Fibroblast of skin of left biceps (primary cell): ENCODE data around the gene WNT3A.

Source experiments
- DNase-seq, 2 experiments: peaks; one replicate each; pipeline ENCODE4 v3.0.0-alpha.2; 2013; ENCODE audit warnings: low read depth in 2 of 2

Gene WNT3A

DNA sequence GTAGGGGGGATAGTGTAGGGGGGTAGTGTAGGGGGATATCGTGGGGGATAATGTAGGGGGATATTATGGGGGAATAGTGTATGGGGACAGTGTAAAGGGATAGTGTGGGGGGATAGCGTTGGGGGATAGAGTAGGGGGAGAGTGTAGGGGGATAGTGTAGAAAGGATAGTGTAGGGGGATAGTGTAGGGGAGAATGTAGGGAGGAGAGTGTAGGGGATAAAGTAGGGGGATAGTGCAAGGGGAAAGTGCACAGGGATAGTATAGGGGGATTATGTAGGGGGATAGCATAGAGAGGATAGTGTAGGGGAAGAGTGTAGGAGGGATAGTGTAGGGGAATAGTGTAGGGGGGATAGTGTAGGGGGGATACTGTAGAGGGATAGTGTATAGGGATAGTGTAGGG, 63.4 kb downstream of the WNT3A start:
- no peak for DNase-seq

DNA sequence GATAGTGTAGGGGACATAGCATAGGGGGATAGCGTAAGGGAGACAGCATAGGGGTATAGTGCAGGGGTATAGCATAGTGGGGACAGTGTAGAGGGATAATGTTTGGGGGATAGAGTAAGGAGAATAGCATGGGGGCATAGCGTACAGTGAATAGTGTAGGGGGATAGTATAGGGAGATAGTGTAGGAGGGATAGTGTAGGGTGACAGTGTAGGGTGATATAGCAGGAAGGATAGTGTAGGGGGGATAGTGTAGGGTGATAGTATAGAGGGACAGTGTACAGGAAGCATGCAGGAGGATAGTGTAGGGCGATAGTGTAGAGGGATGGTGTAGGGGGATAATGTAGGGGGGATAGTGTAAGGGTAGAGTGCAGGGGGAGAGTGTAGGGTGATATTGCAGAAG, 64.1 kb downstream of the WNT3A start:
- DNase-seq, result no peak

DNA sequence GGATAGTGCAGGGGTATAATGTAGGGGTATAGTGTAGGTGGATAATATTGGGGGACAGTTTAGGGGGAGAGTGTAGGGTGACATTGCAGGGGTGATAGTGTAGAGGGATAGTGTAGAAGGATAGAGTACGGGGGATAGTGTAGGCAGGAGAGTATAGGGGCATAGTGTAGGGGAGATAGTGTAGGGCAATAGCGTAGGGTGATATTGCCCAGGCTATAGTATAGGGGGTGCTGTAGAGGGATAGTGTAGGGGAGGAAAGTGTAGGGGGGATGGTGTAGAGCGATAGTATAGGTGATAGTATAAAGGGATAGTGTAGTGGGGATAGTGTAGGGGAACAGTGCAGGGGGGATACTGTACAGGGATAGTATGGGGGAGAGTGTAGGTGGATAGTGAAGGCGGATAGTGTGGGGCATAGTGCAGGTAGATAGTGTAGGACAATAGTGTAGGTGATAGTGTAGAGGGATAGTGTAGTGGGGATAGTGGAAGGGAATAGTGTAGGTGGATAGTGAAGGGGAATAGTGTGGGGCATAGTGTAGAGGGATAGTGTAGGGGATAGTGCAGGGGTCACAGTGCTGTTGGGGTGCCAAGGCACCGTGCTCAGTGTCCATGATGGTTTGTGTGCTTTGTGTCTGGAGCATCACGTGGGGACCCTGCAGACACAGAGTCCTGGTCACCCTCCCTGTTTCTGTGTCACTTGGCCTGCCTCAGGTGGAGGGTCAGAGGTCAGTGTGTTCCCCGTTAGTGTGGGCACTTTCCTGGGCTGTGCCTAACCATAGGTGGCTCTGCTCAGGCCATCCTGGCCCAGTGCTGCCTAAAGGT, 65.2 kb downstream of the WNT3A start:
- no peak for DNase-seq

DNA sequence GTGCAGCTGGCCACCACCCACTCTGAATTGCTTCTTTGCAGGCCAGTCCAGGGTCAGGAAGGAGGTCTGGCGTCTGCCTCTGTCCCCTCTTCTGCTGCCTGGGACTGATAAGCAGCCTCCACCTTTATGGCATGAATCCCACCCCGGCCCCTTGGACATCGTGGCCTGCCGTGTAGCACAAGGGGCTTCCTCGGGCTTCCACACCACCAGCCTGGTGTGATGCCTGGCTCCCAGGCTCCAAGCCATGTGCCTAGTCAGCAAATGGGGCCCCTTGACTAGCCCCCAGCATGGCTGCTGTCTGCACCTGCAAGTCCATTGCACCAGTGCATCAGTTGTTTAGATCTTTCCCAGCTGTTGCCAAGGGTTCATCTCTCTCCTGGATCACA, 65.9 kb downstream of the WNT3A start:
- no peak for DNase-seq

DNA sequence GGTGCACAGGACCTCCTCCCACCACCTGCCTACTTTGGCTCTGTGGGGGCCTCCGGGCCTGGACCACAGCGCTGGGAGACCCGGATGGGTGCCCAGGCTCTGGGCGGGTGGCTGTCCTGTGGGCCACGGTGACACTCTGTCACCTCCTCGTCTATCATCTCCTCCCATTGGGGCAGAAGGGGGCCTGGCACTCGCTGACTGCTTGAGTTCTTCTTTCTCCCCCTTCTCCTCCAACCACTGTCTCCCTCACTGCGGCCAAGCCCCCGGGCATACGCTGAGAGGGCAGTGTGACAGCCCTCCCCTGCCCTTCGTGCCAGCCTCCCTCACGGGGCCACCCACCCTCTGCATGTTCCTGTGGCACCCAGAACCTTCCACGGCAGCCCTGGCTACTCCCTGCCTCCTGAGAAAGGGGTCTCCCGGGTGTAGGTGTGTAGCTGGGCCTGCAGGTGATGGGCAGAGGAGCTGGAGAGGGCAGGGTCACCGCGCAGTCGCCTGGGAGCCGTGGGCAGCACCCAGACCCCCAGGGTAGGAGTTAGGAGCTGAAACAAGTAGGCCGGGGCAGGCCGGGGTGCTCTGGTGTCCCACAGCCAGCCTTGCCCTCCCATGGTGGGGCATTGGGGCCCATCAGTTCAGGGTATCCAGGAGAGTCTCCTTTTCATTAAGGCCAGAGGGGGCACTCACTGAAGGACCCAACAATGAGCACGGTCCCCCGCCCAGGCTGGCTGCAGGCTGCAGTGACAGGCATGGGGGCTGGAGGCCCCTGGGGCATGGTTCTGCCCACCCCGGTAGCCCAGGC, 66.5 kb downstream of the WNT3A start:
- no peak for DNase-seq

DNA sequence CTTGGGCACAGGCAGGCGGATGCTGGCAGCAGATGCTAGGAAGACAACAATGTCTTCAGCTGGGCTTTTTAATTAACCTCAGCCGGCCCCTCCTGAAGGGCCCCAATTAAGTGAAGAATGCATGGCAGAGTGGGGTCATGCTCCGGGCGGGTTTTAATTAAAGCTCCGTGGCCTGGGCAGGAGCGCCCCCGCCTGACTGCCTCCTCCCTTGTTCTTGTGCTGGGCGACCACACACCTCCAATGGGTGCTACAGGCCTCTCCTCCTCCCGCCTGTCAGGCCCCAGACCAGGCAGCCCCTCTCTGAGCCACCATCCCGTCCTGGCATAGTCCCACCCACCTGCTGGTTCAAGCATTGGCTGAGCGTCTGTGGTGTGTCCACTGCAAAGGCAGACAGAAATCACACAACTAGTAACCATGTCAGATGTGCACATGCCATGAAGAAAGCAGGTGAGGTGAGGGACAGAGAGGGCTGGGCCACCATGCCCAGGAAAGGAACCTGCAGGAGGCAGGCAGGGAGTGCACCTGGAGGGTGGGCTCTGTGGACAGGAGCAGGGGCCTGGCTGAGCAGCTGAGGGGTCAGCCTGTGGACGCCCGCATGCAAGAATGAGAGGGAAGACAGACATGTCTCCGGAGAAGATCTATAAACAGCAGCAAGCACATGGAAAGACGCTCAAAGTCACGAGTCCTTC, 67.2 kb downstream of the WNT3A start:
- no peak for DNase-seq

DNA sequence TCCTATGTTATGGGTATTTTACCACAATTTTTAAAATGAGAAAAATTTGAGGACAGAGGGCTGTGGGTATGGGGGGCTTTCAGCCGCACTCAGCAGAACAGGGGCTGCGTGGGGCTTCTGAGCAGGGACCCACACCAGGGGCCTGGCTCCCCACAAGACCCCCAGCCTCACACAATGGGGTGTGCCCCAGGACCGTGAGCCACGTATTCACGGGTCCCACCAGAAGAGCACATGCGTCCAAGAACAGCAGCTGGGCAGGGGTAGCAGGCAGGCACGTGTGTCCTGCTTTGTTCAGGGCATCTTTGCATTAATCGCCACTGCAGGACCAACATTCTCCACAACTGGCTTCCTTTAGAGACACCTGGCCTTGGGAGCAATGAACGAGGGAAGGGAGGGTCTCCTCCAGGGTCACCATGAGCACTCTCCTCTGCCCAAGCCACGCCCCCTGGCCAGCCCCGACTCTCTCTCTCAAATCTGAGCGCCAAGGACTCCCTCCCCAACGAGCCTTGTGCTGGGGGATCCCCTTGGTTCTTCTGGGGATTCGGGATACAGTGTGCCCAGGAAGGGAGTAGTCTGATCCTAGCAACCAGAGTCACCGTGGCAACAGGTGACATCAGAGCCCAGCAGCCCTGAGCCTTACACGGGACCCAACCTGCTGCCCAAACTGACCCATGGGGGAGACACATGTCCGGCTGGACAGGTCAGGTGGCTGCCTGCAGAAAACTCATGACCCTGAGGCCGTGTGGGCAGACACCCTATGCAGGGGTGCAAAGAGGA, 68.3 kb downstream of the WNT3A start:
- DNase-seq, result no peak

DNA sequence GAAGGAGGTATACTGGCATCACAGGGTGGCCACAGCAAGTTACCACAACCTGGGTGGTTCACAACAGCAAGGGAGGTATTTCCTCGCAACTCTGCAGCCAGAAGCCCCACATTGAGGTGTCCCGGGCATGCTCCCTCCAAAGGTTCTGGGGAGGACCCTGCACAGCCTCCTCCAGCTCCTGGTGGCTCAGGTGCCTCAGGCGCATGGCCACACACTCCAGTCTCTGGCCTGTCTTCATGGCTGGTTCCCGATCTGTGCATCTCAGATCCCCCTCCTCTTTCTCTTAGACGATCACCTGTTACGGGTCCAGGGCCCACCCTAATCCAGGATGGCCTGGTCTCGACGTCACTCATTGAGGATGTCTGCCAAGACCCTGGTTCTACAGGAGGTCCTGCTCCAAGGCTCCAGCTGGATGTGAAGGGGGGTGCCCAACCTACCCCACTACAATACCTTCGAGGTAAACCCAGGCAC, 69.0 kb downstream of the WNT3A start:
- DNase-seq, result no peak

DNA sequence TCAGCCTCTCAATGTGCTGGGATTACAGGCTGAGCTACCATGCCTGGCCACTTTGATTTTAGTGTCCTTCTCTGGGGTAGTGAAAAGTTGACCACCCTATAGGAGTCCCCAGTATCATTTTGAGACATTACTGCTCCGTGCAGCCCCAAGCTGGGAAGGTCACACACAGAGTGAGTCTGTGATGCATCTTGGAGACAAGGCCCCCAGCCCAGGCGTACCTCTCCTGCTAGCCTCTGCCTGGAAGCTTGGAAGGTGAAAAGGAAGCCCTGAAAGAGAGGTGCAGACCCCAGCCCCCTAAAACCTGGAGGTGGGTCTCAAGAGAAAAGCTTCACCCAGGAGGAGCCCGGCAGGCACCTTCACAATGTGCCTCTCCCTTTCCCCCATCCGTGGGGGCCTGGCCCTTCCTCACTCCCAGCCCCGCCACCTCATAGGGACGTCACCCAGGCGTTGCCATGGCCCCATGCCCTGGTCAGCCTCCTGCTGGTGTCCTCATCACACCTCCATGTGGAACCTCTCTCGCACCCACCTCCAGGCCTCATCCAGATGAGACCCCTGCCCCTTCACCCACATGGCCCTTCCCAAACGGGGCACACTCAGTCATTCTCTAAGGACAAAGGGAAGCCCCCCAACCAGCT, 70.1 kb downstream of the WNT3A start:
- DNase-seq, result no peak

DNA sequence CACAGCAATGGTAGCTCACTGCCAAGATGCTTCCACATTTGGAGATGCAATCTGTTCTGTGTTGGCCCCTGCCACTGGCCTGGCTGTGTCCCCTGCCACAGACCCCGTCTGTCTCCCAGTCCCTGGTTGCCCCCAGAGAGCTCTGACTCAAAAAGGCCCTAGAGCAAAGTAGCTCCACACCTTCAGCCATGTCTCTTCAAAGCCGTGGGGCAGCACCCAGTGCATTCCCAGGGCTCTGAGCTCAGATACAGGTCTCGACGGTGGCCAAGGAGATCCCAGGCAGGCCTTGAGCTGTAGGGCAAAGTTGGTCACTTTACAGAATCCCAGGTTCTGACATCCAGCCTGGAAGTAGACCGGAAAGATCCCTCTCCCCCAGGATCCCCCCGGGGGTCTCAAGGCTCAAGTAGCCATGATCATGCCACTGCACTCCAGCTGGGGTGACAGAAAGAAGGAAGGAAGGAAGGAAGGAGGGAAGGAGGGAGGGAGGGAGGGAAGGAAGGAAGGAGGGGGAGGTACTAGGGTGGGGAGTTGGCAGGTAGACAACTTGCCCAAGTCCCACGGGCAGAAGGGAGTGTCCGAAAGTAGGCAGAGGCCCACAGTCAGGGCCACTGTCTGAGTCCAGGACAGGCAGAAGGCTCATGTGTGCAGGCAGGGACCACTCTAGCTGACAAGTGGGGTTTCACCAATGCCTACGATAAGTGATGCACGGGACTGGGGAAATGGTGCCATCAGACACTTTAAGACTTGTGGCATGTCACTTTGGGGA, 71.0 kb downstream of the WNT3A start:
- DNase-seq, result no peak

DNA sequence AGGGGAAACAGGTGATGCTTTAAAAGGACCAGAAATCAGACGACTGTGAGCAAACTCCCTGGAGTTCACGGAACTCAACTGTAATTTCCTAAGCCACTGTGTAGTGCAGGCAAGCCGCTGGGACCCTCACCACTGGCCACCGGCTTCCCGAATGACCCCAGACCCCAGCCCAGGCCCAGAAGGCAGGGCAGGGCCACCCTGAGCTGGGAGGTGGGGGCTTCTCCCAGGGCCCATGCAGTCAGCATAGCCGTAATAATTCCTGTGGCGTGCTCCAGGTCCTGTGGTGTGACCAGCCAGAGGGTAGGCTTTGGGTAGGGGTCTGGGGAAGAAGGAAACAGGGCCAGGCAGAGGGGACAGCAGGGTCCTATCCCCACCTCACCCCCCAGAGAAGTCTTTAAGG, 72.2 kb downstream of the WNT3A start:
- DNase-seq, result no peak

DNA sequence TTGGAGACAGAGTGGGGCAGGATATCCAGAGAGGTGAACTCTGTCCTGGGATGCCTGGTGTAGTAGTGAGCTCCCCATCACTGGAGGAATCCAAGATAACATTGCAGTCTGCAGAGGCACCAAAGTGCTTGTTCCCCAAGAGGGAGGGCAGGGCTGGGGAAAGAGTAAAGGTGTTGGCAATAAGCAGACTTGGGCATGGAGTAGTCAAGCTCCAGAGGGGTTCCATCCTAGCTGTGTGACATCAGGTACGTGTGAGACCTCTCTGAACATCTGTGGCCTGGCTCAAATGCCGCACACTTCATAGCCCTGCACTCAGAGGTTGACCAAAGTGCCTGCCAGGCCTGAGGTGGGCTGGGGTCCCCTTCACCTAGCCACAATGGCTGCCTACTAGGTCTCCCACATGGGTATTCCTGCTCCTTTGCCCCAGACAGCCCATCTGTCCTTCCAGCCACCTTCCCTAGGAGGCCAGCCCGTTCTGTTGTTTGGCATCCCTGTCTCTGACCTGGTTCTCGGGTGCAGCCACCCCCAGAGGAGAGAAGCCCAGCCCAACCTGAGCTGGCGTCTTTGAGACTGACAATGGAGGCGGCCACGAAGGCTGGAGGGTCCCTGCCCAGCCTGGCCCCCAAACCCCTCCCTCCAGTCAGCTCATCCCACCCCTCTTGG, 72.9 kb downstream of the WNT3A start:
- no peak for DNase-seq

DNA sequence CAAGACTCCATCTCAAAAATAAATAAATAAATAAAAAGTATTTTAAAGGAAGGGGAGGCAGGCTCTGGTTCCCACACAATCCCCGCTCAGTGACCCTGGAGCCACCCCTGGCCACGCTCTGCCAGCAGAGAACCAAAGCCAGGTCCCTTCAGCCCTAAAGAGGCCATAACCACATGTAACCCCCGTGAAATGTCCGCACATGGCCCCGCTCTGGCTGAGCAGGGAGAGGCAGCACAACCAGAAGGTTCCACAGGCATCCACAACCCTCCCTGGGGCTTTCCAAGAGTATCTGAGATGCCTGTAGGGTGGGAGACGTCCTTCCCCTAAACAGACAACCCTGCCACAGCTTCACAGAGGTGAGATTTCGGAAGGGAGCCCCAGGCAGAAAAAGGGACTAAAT, 74.3 kb downstream of the WNT3A start:
- no peak for DNase-seq

DNA sequence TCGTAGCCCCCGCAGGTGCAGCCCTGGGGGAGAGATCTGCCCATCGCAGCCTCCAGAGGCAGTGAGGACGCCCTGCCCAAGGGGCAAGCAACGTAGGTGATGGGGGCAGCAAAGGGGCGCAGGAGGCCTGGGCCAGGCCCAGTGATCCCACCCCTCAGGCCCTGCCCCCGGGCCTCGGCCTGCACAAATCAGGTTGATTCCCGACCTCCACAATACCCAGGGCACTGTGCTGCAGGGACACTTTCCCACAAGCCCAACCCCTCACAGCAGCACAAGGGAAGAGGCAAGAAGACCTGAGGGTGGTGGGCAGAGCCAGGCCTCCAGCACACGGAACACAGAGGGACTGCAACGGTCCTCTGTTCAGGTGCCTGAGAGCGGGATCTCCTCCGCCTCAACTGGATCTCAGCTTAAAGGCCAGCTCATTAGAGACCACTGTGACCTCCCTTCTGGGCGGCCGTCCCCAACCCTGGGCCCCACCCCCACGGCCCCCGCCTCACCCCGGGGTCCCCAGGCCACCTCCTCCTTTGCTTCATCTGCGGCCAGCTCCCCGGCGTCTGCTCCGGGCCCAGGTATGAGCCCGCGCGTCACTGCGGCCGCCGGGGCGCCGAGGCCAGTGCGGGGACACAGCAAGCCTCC, 74.9 kb downstream of the WNT3A start:
- no peak for DNase-seq

DNA sequence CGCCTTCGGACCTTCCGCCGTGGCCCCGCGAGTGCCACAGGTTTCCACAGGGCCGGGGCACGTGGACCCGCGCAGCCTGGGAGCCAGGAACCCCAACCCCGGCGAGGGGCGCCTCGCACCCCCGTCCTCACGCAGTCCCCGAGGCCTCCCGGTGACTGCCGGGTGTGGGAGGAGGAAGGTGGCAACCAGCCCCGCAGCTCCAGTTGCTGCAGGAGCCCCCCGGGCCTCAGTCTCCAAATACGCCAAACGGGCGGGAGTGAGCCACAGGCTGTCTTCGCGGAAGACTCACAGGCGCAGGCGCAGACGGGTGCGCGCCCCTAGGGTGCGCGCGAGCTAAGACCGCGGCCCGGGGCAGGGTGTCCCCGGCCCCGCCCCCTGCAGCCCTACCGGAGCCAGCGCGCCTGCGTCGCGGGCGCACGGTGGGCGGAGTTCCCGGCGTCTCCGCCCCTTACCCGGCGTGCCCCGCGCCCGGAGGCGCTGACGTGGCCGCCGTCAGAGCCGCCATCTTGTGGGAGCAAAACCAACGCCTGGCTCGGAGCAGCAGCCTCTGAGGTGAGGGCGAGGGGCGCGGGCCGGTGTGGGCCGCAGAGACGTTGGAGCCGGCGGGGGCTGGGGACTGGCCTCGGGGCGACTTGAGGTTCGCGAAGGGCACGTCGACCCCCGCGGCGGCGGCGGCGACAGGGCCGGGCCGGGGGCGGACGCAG, 75.6 kb downstream of the WNT3A start, which contains the start of gene ARF1:
ARF1 (plus strand) TSS at position 495 of the 704 bp plus-strand sequence. CDS start 14,407 bp downstream, outside the sequence.
- peak; percentile 79 to 85 for DNase-seq

DNA sequence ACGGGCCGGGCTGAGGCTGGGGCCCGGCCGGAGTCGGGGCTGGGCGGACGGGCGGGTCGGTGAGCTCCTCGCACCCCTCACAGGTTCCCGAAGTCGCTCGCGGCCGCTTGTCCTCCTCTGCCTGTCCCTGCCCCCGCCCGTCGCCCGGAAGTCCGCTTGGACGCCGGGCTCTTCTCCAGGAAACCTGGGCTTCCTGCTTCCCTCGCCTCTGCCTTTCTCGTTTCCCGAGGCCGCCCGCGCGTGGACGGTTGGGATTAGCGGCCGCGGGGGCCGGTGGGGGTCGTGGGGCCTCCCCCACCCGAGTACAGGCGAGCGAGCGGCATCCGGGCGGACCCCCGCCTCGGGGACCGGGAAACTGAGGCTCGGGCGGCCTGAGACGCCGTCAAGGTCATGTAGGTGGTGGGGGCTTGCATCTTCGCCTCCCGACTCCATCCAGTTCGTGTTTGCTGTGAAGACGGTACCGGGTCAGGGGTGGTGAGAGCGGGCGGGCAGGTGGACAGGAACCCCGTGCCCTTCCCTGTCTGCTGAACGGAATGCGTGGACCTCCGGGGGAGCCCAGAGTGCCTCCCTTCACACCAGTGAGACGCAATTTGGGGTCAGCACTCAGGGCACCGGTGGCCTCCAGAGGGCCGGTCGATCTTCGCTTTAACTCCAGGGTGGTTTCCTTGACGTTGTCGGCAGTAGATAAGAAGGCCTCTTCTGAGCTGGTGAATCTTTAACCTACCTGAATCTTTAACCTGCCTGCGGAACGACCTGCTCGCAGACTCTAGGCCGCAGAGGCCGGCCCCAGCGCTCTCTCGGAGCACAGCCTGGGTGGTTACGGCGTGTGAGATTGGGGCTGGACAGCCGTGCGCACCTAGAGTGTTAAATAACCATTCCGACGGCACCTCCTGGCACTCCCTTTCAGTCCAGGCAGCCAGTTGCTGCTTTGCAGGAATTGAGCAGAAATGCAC, 76.4 kb downstream of the WNT3A start:
- no peak for DNase-seq

DNA sequence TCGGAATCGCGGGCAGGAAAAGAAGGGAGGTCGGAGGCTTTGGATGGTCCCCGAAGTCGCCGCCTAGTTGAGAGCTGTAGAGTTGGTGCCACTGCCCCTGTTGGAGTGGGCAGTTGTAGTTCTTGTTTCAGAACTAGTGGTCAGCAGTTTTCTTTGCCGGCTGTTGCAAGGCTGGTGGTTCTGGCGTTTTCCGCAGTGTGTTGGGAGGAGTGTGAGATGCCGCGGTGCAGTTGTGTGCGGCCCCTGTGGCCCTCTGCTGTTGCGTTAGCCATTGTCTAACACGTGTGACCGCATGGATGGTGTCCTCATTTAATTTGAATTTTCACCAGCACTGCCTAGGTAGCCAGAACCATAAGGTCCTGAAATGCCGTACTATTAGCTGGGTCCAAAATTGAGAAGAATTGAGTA, 77.1 kb downstream of the WNT3A start:
- DNase-seq, result no peak
